Adrenal gland (tissue), 12 donors: ENCODE results near the gene TBL1XR1. TPM values are rescaled to one million over a fixed set of nuclear protein-coding genes. Genes with fewer than 3 reads are reported as not detected.
A peak's percentile ranks its signal among the peaks of the same experiment; 100 is the strongest.

Experiments
- DNase-seq, 7 donors: peaks; one replicate each; pipeline ENCODE4 v3.0.0-alpha.2; 2019 to 2020
- H3K27ac ChIP-seq, 5 donors: fragments of 200-600 bp; sonication (generic) in 4 of 5; 1 replicate in 3 of 5; 2 replicates in 2 of 5; pipeline versions ENCODE4 v1.5.1 to v1.8.0; 2016 to 2020; ENCODE audit warnings: mild to moderate bottlenecking in 1 of 5
- H3K27me3 ChIP-seq: fragments of 200-600 bp; 2 replicates; pipeline ENCODE4 v1.8.0; 2021
- H3K36me3 ChIP-seq, 2 donors: fragments of 200-600 bp; replicated peaks in 1 of 2; 1 replicate in 1 of 2; 2 replicates in 1 of 2; pipeline versions ENCODE4 v1.5.1 to v1.8.0; 2018 to 2022
- H3K4me1 ChIP-seq, 2 donors: fragments of 200-600 bp; replicated peaks in 1 of 2; 1 replicate in 1 of 2; 2 replicates in 1 of 2; pipeline versions ENCODE4 v1.5.1 to v1.8.0; 2018 to 2021
- H3K4me3 ChIP-seq, 4 donors: fragments of 200-600 bp; sonication (generic) in 3 of 4; one replicate each; pipeline ENCODE4 v1.5.1; 2016 to 2018
- H3K9me3 ChIP-seq, 3 donors: fragments of 200-600 bp; sonication (generic) in 1 of 3; replicated peaks in 1 of 3; 1 replicate in 2 of 3; 2 replicates in 1 of 3; pipeline versions ENCODE4 v1.5.1 to v1.8.0; 2016 to 2021
- POLR2A ChIP-seq, 2 donors: fragments of 450-650 bp; IDR thresholded peaks; one replicate each; pipeline ENCODE4 v1.6.1; 2017; ENCODE audit warnings: antibody characterized with exemption in 2 of 2, mild to moderate bottlenecking in 2 of 2, moderate library complexity in 1 of 2
- WGBS, 4 donors: extraction: QIAGEN DNeasy Blood & Tissue Kit in 2 of 4; methylation state at CpG; one replicate each; pipeline versions ENCODE4 v1.1.5 to v1.1.7; 2013 to 2017; 5-methylcytosine and 5-hydroxymethylcytosine counted together
- intact Hi-C, 2 donors: fragments of 100-400 bp; cut with DNase I; formaldehyde crosslinking; loops; one replicate each; pipeline versions ENCODE4 v1.14.1 to v1.15.0; 2022 to 2023
- polyA plus RNA-seq, 3 donors: library from polyadenylated mRNA; stranded (reverse); fragments of 200-250 nt in 2 of 3; fragments of 350-450 nt in 1 of 3; fragmentation: Illumina TruSeq in 1 of 3; extraction: RNeasy Lipid Tissue Mini Kit (QIAGEN cat#74804) in 1 of 3; gene quantifications; one replicate each; pipeline ENCODE4 v1.2.3, GENCODE V29; 2013 to 2014
- total RNA-seq, 9 donors: library from RNA; depleted of rRNA in 4 of 9; stranded (reverse); fragments of >200 nt in 4 of 9; fragments of 120-200 nt in 1 of 9; fragmentation: NEBNext Ultra II Directional in 1 of 9; extraction: Animal tissue kit (Norgen Biotek cat#: 25700) in 1 of 9; gene quantifications; one replicate each; pipeline versions ENCODE4 v1.1.0 to v1.2.4, GENCODE V29; 2013 to 2023
- TF ChIP-seq, protein P1 (sequence below), 6 experiments: fragments of 450-650 bp in 4 of 6; fragments of 200-600 bp in 2 of 6; sonication (generic) in 1 of 6; IDR thresholded peaks; 1 replicate in 5 of 6; 2 replicates in 1 of 6; pipeline versions ENCODE4 v1.5.1 to v1.8.0; 2016 to 2021; ENCODE audit warnings: antibody characterized with exemption in 6 of 6, mild to moderate bottlenecking in 2 of 6, moderate library complexity in 1 of 6
- donor health status: healthy with polysubstance abuse.
- donor health status: Bipolar disorder and iron deficiency.
- donor health status: DM: yes; HTN: yes; CAD: no.
- donor health status: DM: no; HTN: no; CAD: no.
- donor health status: DM: no; HTN: no; CAD: no.
- donor health status: DM: yes; HTN: yes; CAD: no.

The TBL1XR1 gene
- total and polyA plus RNA-seq, 12 donors = 17.5 to 258 (median 93.6) TPM

DNA sequence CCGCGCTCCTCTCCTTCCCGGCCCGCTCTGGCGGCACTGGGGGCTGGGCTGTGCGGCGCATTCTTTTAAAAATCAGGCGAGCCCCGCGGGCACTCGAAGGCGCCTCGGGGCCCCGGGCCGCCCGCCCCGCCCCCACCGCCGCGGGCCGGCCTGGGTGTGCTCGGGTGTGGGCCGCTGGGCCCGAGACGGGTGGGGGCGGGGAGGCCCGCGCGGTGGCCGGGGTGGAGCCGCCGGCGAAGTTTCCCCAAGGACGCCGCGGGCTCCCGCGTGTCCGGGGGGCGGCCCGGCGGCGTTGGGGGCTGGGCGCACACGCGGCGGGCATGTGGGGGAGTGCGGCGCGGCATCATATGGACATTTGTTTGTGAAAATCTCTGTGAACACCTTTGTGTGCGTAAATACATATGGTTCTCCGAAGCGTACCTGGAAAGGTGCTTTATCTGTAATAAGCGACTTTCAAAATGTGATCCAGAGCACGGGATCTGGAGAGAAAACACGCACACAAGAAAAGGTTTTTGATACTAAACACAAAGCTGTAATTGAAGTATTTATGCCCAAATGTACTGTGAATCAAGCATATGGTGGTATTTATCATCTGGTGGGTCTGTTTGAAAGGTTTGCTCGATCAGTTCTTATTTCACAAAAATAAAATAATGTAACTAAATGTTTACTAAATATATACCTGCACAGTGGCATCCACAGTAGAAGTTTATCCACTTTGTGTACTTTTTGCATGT is 612 bp upstream of the TBL1XR1 start:
- DNase-seq = peak in 5 of 7 donors; percentile 60 to 75 (median 72)
- Histone ChIP-seq H3K9me3 (no peaks in the 10 kb centered on the region), H3K36me3 (no peaks in the 10 kb centered on the region), H3K4me1 (peaks cover 15 to 30% of the 10 kb centered on the region in 2 donors), H3K27ac (peak overlapping the region; percentile 31 to 100 (median 88)), H3K27me3 (no peaks in the 10 kb centered on the region), H3K4me3 (peak overlapping the region in 2 of 4 donors; percentile 45 to 98)
- intact Hi-C loops = loop anchor here (5.0 to 10.0 kb wide), 2 partner anchors 143 to 159 kb away; no protein-coding TSS in a partner anchor
- 0 to 4% (median 1%) methylated on average over 9 to 57 of the region's 57 CpGs for WGBS, 4 donors
- TF ChIP-seq, protein P1, sequence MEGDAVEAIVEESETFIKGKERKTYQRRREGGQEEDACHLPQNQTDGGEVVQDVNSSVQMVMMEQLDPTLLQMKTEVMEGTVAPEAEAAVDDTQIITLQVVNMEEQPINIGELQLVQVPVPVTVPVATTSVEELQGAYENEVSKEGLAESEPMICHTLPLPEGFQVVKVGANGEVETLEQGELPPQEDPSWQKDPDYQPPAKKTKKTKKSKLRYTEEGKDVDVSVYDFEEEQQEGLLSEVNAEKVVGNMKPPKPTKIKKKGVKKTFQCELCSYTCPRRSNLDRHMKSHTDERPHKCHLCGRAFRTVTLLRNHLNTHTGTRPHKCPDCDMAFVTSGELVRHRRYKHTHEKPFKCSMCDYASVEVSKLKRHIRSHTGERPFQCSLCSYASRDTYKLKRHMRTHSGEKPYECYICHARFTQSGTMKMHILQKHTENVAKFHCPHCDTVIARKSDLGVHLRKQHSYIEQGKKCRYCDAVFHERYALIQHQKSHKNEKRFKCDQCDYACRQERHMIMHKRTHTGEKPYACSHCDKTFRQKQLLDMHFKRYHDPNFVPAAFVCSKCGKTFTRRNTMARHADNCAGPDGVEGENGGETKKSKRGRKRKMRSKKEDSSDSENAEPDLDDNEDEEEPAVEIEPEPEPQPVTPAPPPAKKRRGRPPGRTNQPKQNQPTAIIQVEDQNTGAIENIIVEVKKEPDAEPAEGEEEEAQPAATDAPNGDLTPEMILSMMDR (IDR thresholded peaks at IDR 0.05) = no peak
- no peak for TF ChIP-seq POLR2A (IDR thresholded peaks at IDR 0.05)

- Histone ChIP-seq H3K4me1 (peaks cover 15 to 34% of the 10 kb centered on the region in 2 donors), H3K9me3 (no peaks in the 10 kb centered on the region), H3K27ac (peak overlapping the region; percentile 93 to 100 (median 96)), H3K4me3 (peak overlapping the region; percentile 72 to 100 (median 94)), H3K36me3 (no peaks in the 10 kb centered on the region), H3K27me3 (no peaks in the 10 kb centered on the region)
- WGBS, 4 donors = 0 to 1% (median 1%) methylated on average over 9 to 43 of the region's 43 CpGs
- intact Hi-C loops = loop anchor here (5.0 to 10.0 kb wide), 2 partner anchors 142 to 161 kb away; no protein-coding TSS in a partner anchor
- TF ChIP-seq, protein P1 (IDR thresholded peaks at IDR 0.05) = no peak
- no peak for TF ChIP-seq POLR2A (IDR thresholded peaks at IDR 0.05)
- DNase-seq = peak; percentile 28 to 60 (median 46)
Observed at GRCh38 chr3:177196456-177197040, 734 bp downstream of the TBL1XR1 start.

- Histone ChIP-seq H3K27ac (peak overlapping the region; percentile 60 to 100 (median 94)), H3K4me3 (peak overlapping the region; percentile 52 to 100 (median 94)), H3K36me3 (no peaks in the 10 kb centered on the region), H3K4me1 (peaks cover 15 to 39% of the 10 kb centered on the region in 2 donors), H3K9me3 (no peaks in the 10 kb centered on the region), H3K27me3 (no peaks in the 10 kb centered on the region)
- WGBS, 4 donors = 0 to 1% (median 0%) methylated on average over 10 of the region's 10 CpGs
- DNase-seq = peak in 1 of 7 donors; percentile 16
- intact Hi-C loops = loop anchor here (5.0 to 10.0 kb wide), 2 partner anchors 141 to 161 kb away; no protein-coding TSS in a partner anchor
- TF ChIP-seq, protein P1 (IDR thresholded peaks at IDR 0.05) = no peak
- no peak for TF ChIP-seq POLR2A (IDR thresholded peaks at IDR 0.05)
Observed at GRCh38 chr3:177196008-177196455, 1.2 kb downstream of the TBL1XR1 start.
